CD14-positive monocyte (primary cell): Measurements from ENCODE around the gene HNRNPUL1. TPM values are rescaled to one million over a fixed set of nuclear protein-coding genes. Genes with fewer than 3 reads are reported as not detected.

Source experiments
- DNase-seq, 3 donors: peaks; one replicate each; pipeline ENCODE4 v3.0.0-alpha.2; 2011 to 2022
- H2AFZ ChIP-seq: 2 replicates; pipeline ENCODE4 v1.6.0; 2012; ENCODE audit warnings: mild to moderate bottlenecking, low read depth, low read length, inconsistent platforms; ENCODE audit not compliant: insufficient read depth, poor library complexity, severe bottlenecking
- H3K27ac ChIP-seq, 2 donors: 1 replicate in 1 of 2; 2 replicates in 1 of 2; pipeline ENCODE4 v1.5.1; 2012 to 2013; ENCODE audit warnings: low read length in 2 of 2, control low read depth in 1 of 2, inconsistent platforms in 1 of 2, low read depth in 1 of 2, mild to moderate bottlenecking in 1 of 2
- H3K27me3 ChIP-seq, 2 donors: one replicate each; pipeline versions ENCODE4 v1.6.0 to v1.6.1; 2011 to 2013; ENCODE audit warnings: low read length in 2 of 2; ENCODE audit not compliant: control insufficient read depth in 2 of 2, insufficient read depth in 2 of 2
- H3K36me3 ChIP-seq, 2 donors: replicated peaks in 1 of 2; 1 replicate in 1 of 2; 2 replicates in 1 of 2; pipeline versions ENCODE4 v1.5.1 to v1.6.1; 2012 to 2013; ENCODE audit warnings: low read length in 2 of 2, control low read depth in 1 of 2, inconsistent platforms in 1 of 2, mild to moderate bottlenecking in 1 of 2; ENCODE audit not compliant: insufficient read depth in 2 of 2, control insufficient read depth in 1 of 2
- H3K4me1 ChIP-seq, 2 donors: 1 replicate in 1 of 2; 2 replicates in 1 of 2; pipeline versions ENCODE4 v1.5.1 to v1.6.1; 2012 to 2013; ENCODE audit warnings: low read length in 2 of 2, control low read depth in 1 of 2, inconsistent platforms in 1 of 2, mild to moderate bottlenecking in 1 of 2, moderate library complexity in 1 of 2; ENCODE audit not compliant: insufficient read depth in 2 of 2, control insufficient read depth in 1 of 2
- H3K4me2 ChIP-seq: replicated peaks from 2 replicates; pipeline ENCODE3; 2012; ENCODE audit warnings: low read length, moderate library complexity, mild to moderate bottlenecking; ENCODE audit not compliant: poor library complexity, severe bottlenecking; ENCODE audit errors: extremely low read depth
- H3K4me3 ChIP-seq, 3 experiments: fragments of 200-600 bp in 1 of 3; sonication (generic) in 1 of 3; replicated peaks in 1 of 3; 1 replicate in 2 of 3; 2 replicates in 1 of 3; pipeline ENCODE4 v1.5.1; 2011 to 2013; ENCODE audit warnings: low read length in 3 of 3, mild to moderate bottlenecking in 3 of 3, control low read depth in 2 of 3, low read depth in 2 of 3, inconsistent platforms in 1 of 3, moderate library complexity in 1 of 3
- H3K79me2 ChIP-seq: 2 replicates; pipeline ENCODE4 v1.6.0; 2012; ENCODE audit warnings: mild to moderate bottlenecking, control low read depth, inconsistent platforms, low read length, moderate library complexity; ENCODE audit not compliant: insufficient read depth
- H3K9ac ChIP-seq: 2 replicates; pipeline ENCODE4 v1.6.0; 2017; ENCODE audit warnings: low read length, mild to moderate bottlenecking; ENCODE audit not compliant: insufficient read depth, poor library complexity, severe bottlenecking
- H3K9me3 ChIP-seq, 2 donors: replicated peaks in 1 of 2; 1 replicate in 1 of 2; 2 replicates in 1 of 2; pipeline versions ENCODE4 v1.5.1 to v1.6.1; 2012 to 2013; ENCODE audit warnings: low read length in 2 of 2, control low read depth in 1 of 2; ENCODE audit not compliant: control insufficient read depth in 1 of 2, insufficient read depth in 1 of 2
- H4K20me1 ChIP-seq: 2 replicates; pipeline ENCODE4 v1.6.0; 2012; ENCODE audit warnings: mild to moderate bottlenecking, low read length, control low read depth, moderate library complexity; ENCODE audit not compliant: insufficient read depth
- H3K27ac Mint-ChIP-seq, 7 donors: one replicate each; pipeline ENCODE4 v1.8.0; 2020; ENCODE audit warnings: mild to moderate bottlenecking in 7 of 7, mixed read lengths in 7 of 7, moderate library complexity in 6 of 7, inconsistent platforms in 2 of 7
- H3K27me3 Mint-ChIP-seq, 3 donors: one replicate each; pipeline ENCODE4 v1.8.0; 2021 to 2022; ENCODE audit warnings: low read depth in 3 of 3, mild to moderate bottlenecking in 3 of 3, mixed read lengths in 3 of 3, moderate library complexity in 3 of 3, inconsistent platforms in 1 of 3
- H3K36me3 Mint-ChIP-seq, 2 donors: one replicate each; pipeline ENCODE4 v1.8.0; 2020; ENCODE audit warnings: mixed read lengths in 2 of 2, inconsistent platforms in 1 of 2, mild to moderate bottlenecking in 1 of 2
- H3K4me1 Mint-ChIP-seq: one replicate; pipeline ENCODE4 v1.8.0; 2020; ENCODE audit warnings: mild to moderate bottlenecking, mixed read lengths
- H3K4me3 Mint-ChIP-seq, 2 donors: one replicate each; pipeline ENCODE4 v1.8.0; 2020; ENCODE audit warnings: mild to moderate bottlenecking in 2 of 2, mixed read lengths in 2 of 2, moderate library complexity in 1 of 2
- H3K9me3 Mint-ChIP-seq, 7 donors: one replicate each; pipeline ENCODE4 v1.8.0; 2020 to 2022; ENCODE audit warnings: mixed read lengths in 7 of 7, mild to moderate bottlenecking in 6 of 7, moderate library complexity in 6 of 7, inconsistent platforms in 2 of 7
- WGBS: methylation state at CpG from one replicate; pipeline ENCODE4 v1.1.5; 2013; ENCODE audit warnings: missing lambda C conversion rate; ENCODE audit not compliant: insufficient coverage; 5-methylcytosine and 5-hydroxymethylcytosine counted together
- intact Hi-C, 2 donors: fragments of 100-400 bp; cut with micrococcal nuclease; formaldehyde crosslinking; loops; one replicate each; pipeline versions ENCODE4 v1.15.0 to v1.15.1; 2023
- polyA plus RNA-seq, 3 donors: library from polyadenylated mRNA; depleted of rRNA in 1 of 3; unstranded in 2 of 3; stranded (reverse) in 1 of 3; fragments of 300-500 nt in 2 of 3; fragments of >200 nt in 1 of 3; fragmentation: Illumina TruSeq in 2 of 3; gene quantifications; 1 replicate in 2 of 3; 2 replicates in 1 of 3; pipeline ENCODE4 v1.2.3, GENCODE V29; 2012 to 2021
- TF ChIP-seq, protein P1 (sequence below): fragments of 200-600 bp; IDR thresholded peaks from one replicate; pipeline ENCODE4 v1.8.0; 2022; ENCODE audit warnings: antibody characterized with exemption, mild to moderate bottlenecking

The HNRNPUL1 gene
- polyA plus RNA-seq, 3 donors: 22.6 to 55.3 (median 30.3) TPM

DNA sequence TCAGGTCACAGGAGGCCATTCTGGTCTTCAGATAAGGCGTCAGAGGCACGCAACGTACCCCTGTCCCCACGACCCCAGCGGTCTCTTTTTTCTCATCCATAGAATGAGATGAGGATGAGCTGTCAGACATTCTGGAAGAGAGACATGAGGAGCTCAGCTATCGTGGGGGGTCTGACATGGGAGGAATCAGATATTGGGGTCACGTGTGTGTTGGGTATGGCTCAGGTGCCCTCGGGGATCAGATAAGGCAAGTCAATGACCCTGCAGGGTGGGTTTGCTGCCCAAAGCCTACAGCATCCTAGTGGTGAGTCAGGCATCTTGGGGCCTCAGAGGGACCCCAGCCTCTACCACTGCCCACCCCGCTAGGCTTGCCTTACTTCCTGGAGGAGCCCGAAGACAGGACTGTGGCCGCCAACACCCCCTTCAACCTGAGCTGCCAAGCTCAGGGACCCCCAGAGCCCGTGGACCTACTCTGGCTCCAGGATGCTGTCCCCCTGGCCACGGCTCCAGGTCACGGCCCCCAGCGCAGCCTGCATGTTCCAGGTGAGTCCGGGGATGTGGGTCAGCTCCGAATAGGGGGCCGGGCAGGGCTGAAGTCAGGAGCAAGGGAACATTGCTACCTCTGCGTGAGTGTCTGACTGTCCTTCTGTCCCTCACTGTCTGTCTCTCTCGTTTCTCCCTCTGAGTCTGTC, 42.5 kb upstream of the HNRNPUL1 start:
- H3K4me3 ChIP-seq: no peak overlapping the region
- peaks cover 3 to 47% of the 10 kb centered on the region in 2 donors for H3K27me3 ChIP-seq
- WGBS: 94% methylated on average over 12 of the region's 20 CpGs
- H4K20me1 ChIP-seq: no peaks in the 10 kb centered on the region
- peaks cover 0 to 10% of the 10 kb centered on the region in 2 donors for H3K36me3 Mint-ChIP-seq
- H3K9ac ChIP-seq: no peak overlapping the region
- no peaks in the 10 kb centered on the region for H3K36me3 ChIP-seq
- H3K27ac Mint-ChIP-seq: no peak overlapping the region
- H3K27ac ChIP-seq: no peak overlapping the region
- peak overlapping the region in 1 of 2 donors; percentile 37 for H3K4me3 Mint-ChIP-seq
- no peak overlapping the region for H2AFZ ChIP-seq
- H3K79me2 ChIP-seq: no peaks in the 10 kb centered on the region
- no peak for DNase-seq
- TF ChIP-seq, protein P1, sequence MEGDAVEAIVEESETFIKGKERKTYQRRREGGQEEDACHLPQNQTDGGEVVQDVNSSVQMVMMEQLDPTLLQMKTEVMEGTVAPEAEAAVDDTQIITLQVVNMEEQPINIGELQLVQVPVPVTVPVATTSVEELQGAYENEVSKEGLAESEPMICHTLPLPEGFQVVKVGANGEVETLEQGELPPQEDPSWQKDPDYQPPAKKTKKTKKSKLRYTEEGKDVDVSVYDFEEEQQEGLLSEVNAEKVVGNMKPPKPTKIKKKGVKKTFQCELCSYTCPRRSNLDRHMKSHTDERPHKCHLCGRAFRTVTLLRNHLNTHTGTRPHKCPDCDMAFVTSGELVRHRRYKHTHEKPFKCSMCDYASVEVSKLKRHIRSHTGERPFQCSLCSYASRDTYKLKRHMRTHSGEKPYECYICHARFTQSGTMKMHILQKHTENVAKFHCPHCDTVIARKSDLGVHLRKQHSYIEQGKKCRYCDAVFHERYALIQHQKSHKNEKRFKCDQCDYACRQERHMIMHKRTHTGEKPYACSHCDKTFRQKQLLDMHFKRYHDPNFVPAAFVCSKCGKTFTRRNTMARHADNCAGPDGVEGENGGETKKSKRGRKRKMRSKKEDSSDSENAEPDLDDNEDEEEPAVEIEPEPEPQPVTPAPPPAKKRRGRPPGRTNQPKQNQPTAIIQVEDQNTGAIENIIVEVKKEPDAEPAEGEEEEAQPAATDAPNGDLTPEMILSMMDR: no peak
- H3K4me2 ChIP-seq: no peak overlapping the region
- H3K9me3 Mint-ChIP-seq: peaks cover 0 to 8% (median 2%) of the 10 kb centered on the region in 7 donors
- peaks cover 43% of the 10 kb centered on the region for H3K4me1 Mint-ChIP-seq
- peaks cover 23 to 29% of the 10 kb centered on the region in 2 donors for H3K4me1 ChIP-seq
- intact Hi-C loops: no loop called here
- no peaks in the 10 kb centered on the region for H3K9me3 ChIP-seq
- peaks cover 43 to 78% (median 48%) of the 10 kb centered on the region in 3 donors for H3K27me3 Mint-ChIP-seq

DNA sequence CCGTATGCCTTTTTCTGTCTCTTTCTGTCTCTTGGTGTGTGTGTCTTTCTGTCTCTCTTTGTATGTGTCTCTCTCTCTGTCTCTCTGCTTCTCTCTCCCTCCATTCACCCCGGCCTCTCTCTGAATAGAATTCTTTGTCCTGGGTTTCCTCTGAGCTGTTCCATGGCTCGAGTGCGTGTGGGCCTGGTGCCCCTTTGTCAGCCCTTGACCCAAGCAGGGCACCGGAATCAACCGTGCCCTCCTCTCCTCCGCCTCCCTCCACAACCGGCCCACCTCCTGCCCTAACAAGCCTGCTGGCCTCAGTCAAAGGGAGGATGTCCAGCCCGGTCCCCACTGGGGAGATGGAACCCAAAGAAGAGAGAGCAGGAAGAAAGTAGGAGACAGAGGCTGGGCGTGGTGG, 41.9 kb upstream of the HNRNPUL1 start:
- no peak for DNase-seq
- peaks cover 44% of the 10 kb centered on the region for H3K4me1 Mint-ChIP-seq
- Histone ChIP-seq H3K9me3 (no peaks in the 10 kb centered on the region), H3K4me1 (peaks cover 26 to 34% of the 10 kb centered on the region in 2 donors), H3K9ac (no peak overlapping the region), H3K4me2 (no peak overlapping the region), H3K4me3 (no peak overlapping the region), H3K79me2 (no peaks in the 10 kb centered on the region), H3K36me3 (no peaks in the 10 kb centered on the region), H3K27me3 (peaks cover 3 to 53% of the 10 kb centered on the region in 2 donors), H2AFZ (no peak overlapping the region), H3K27ac (no peak overlapping the region), H4K20me1 (no peaks in the 10 kb centered on the region)
- peaks cover 0 to 8% (median 2%) of the 10 kb centered on the region in 7 donors for H3K9me3 Mint-ChIP-seq
- H3K4me3 Mint-ChIP-seq: no peak overlapping the region
- 93% methylated on average over 3 of the region's 10 CpGs for whole genome bisulfite sequencing
- H3K27me3 Mint-ChIP-seq: peaks cover 45 to 82% (median 53%) of the 10 kb centered on the region in 3 donors
- H3K36me3 Mint-ChIP-seq: peaks cover 0 to 10% of the 10 kb centered on the region in 2 donors
- intact Hi-C loops: no loop called here
- no peak overlapping the region for H3K27ac Mint-ChIP-seq
- TF ChIP-seq, protein P1: no peak
